Pulmonary artery endothelial cell (primary cell): ENCODE measurements around the gene CAPN9. TPM values are rescaled to one million over a fixed set of nuclear protein-coding genes. Genes with fewer than 3 reads are reported as not detected.
A peak's percentile ranks its signal among the peaks of the same experiment; 100 is the strongest.

Experiments
- DNase-seq: peaks from one replicate; pipeline ENCODE4 v3.0.0-alpha.2; 2011; ENCODE audit warnings: low read depth, low spot score
- total RNA-seq: library from RNA; depleted of rRNA; stranded (reverse); fragments of >200 nt; gene quantifications from 2 replicates; pipeline ENCODE4 v1.2.3, GENCODE V29; 2014

The CAPN9 gene
- total RNA-seq, 1 donor from 2014 or later: not detected

DNA sequence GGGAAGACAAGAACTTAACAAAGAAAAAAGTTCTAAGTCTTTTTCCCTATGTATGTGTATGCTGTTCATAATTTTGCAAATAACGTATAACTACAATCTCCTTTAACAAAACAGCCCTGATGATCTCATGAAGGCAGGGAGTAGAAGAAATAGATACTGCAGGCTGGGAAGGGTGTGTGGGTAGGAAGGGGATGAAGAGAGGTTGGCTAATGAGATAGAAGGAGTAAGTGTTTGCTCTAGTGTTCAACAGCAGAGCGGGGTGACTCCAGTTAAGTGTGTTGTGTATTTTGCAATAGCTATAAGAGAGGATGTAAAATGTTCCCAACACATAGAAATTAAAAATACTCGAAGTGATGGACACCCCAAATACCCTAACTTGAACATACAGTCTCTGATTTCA is 101.0 kb downstream of the CAPN9 start:
- DNase-seq: no peak

GRCh38 chr1:230849451-230850224 is 102.5 kb downstream of the CAPN9 start:
- DNase-seq: peak; percentile 82

GRCh38 chr1:230850547-230850946 is 103.4 kb downstream of the CAPN9 start:
- DNase-seq: no peak

GRCh38 chr1:230851291-230851691 is 104.1 kb downstream of the CAPN9 start:
- DNase-seq: no peak

Other genes starting within 250 kb of the CAPN9 start
- 17.5 and 18.3 TPM in 2 replicates for gene COG2, start 104.9 kb upstream of the CAPN9 start, total RNA-seq
- gene AGT, start 33.3 kb upstream of the CAPN9 start, total RNA-seq: 0.04 TPM in 1 of 2 replicates, not detected in the other
- 13.8 and 15.2 TPM in 2 replicates for gene C1orf198, start 121.1 kb downstream of the CAPN9 start, total RNA-seq
- gene TTC13, start 231.5 kb downstream of the CAPN9 start, total RNA-seq: 14.5 and 21.3 TPM in 2 replicates
- 10.2 and 11.8 TPM in 2 replicates for gene ARV1, start 231.7 kb downstream of the CAPN9 start, total RNA-seq